ENCODE measurements around the gene MTMR6.

- TF ChIP-seq CTCF (conservative IDR thresholded peaks at IDR 0.05) = no peak
- no peak for TF ChIP-seq EZH2 (IDR thresholded peaks at IDR 0.05; ENCODE audit: low read depth)
Observed at GRCh38 chr13:25300861-25301346, 13.6 kb upstream of the MTMR6 start.
